Activated CD8-positive, alpha-beta T cell treated with anti-CD3 and anti-CD28 coated beads, Interleukin-2, amount 10 ng/mL, durations not matched to agents 7 days and 5 days (primary cell): ENCODE data around the gene HEATR5A. TPM values are rescaled to one million over a fixed set of nuclear protein-coding genes. Genes with fewer than 3 reads are reported as not detected.
"Not testable (repeated sequence)": the region's sequence is repeated elsewhere in the genome, so short reads cannot be mapped to it uniquely, and the experiment has no call there.

Experiments
- ATAC-seq: fragments of 150-1000 bp; cut with Tn5 transposase; one replicate; pipeline ENCODE4 v1.10.0; 2021; ENCODE audit warnings: moderate library complexity
- CTCF ChIA-PET: fragments of 350-600 bp; sonication (Branson Sonifier 250); formaldehyde crosslinking; loops from one replicate; lab custom pipeline; 2021; ENCODE audit warnings: antibody characterized with exemption; lab: Charles Lee
- POLR2A ChIA-PET: fragments of 350-600 bp; sonication (Branson Sonifier 250); formaldehyde crosslinking; loops from one replicate; lab custom pipeline; 2021; ENCODE audit warnings: antibody characterized with exemption; lab: Charles Lee
- DNase-seq: peaks from one replicate; pipeline ENCODE4 v3.0.0-alpha.2; 2020
- H3K27ac Mint-ChIP-seq: one replicate; pipeline ENCODE4 v1.8.0; 2021; ENCODE audit warnings: mild to moderate bottlenecking, mixed read lengths
- H3K27me3 Mint-ChIP-seq: one replicate; pipeline ENCODE4 v1.8.0; 2021; ENCODE audit warnings: low read depth, mixed read lengths
- H3K36me3 Mint-ChIP-seq: one replicate; pipeline ENCODE4 v1.8.0; 2021; ENCODE audit warnings: low read depth, mixed read lengths
- H3K4me1 Mint-ChIP-seq: one replicate; pipeline ENCODE4 v1.8.0; 2021; ENCODE audit warnings: low read depth, mixed read lengths
- H3K4me3 Mint-ChIP-seq: one replicate; pipeline ENCODE4 v1.8.0; 2021; ENCODE audit warnings: mild to moderate bottlenecking, mixed read lengths
- H3K9me3 Mint-ChIP-seq: one replicate; pipeline ENCODE4 v1.8.0; 2022; ENCODE audit warnings: mixed read lengths; ENCODE audit not compliant: insufficient read depth
- total RNA-seq, 2 experiments: library from RNA; stranded (reverse); gene quantifications; one replicate each; pipeline ENCODE4 v1.2.3, GENCODE V29; 2021

Gene HEATR5A
- total RNA-seq, 2 experiments from 2014 or later = 8.5 to 9.4 TPM

DNA sequence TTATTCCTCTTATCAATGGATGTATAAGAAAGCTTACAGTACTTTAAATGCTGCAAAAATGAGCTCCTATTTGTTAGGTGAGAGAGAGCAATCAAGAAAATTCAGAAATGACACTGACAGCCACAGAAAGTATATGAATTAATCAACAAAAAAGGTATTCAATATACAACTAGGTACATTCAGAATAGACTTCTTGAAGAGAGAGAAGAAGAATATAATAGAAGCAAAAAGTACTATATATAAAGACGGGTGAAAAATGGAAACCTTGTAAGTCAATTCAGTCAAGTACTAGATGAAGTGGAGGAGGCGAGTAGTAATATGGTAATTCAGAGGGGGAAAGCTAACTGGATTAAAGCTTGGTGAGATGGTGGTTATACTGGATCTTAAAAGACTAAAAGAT lies 74.3 kb downstream of the HEATR5A start:
- no peak for DNase-seq
- POLR2A ChIA-PET = no interaction called here
- CTCF ChIA-PET = interaction anchor here (2.5 kb wide), 1 partner anchor 9 kb away, joined by 7 read pairs; no protein-coding TSS in a partner anchor
- H3K27me3 Mint-ChIP-seq = no peaks in the 10 kb centered on the region
- peaks cover 3% of the 10 kb centered on the region for H3K36me3 Mint-ChIP-seq
- H3K9me3 Mint-ChIP-seq = no peaks in the 10 kb centered on the region
- H3K4me3 Mint-ChIP-seq = no peak overlapping the region
- H3K27ac Mint-ChIP-seq = no peak overlapping the region
- no peaks in the 10 kb centered on the region for H3K4me1 Mint-ChIP-seq
- no peak for ATAC-seq

DNA sequence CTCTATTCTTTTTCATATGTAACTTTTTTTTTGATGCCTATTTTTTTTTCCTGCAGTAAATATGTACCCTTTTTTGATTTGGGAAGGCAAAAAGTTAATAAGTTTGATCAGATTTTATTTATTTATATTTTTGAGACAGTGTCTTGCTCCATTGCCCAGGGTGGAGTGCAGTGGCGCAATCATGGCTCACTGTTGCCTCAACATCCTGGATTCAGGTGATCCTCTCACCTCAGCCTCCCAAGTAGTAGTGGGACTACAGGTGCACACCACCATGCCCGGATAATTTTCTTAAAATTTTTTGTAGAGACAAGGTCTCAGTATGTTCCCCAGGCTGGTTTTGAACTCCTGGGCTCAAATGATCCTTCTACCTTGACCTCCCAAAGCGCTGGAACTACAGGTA lies 79.1 kb downstream of the HEATR5A start:
- DNase-seq (no peak), ATAC-seq (no peak)
- Mint-ChIP-seq H3K4me1 (no peaks in the 10 kb centered on the region), H3K36me3 (peaks cover 3% of the 10 kb centered on the region), H3K4me3 (no peak overlapping the region), H3K27ac (no peak overlapping the region), H3K27me3 (no peaks in the 10 kb centered on the region), H3K9me3 (no peaks in the 10 kb centered on the region)
- ChIA-PET CTCF (interaction anchor here (1.0 kb wide), 1 partner anchor 54 kb away, joined by 3 read pairs; no protein-coding TSS in a partner anchor), POLR2A (no interaction called here)

DNA sequence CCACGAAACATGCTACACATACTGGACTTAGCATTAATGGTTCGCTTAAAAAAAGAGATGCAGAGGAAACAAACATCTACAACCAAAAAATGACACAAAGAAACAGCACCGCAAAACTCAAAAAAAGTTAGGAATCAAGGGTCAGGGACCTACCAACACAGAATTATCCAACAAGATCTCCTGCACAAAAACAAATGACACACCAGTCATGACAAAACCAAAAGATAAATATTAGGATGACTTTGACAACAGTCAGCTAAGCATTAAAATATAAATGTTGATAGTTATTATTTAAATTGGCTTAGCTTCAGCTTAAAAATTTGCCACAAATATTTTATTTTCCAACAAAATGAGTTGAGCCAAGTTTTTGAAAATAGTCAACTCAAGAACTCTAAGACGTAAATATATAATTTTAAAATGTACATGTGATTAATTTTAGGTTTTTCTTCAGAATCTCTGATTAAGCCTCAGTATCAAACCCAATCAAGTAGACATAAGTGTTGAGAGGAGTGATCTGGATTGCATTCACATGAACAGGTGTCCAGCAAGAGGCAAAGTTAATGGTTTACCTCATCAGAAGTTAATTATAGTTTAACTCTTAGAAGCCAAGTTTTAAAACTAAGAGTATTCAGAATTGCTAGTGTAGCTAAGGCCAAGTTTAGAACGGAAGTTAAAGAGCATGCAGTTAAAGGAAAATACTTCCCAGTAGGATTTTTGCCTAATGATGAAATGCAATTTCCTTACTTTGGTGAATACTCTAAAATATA lies 79.9 kb downstream of the HEATR5A start:
- no peaks in the 10 kb centered on the region for H3K9me3 Mint-ChIP-seq
- POLR2A ChIA-PET = no interaction called here
- CTCF ChIA-PET = interaction anchor here (1.0 kb wide), 1 partner anchor 55 kb away, joined by 3 read pairs; no protein-coding TSS in a partner anchor

DNA sequence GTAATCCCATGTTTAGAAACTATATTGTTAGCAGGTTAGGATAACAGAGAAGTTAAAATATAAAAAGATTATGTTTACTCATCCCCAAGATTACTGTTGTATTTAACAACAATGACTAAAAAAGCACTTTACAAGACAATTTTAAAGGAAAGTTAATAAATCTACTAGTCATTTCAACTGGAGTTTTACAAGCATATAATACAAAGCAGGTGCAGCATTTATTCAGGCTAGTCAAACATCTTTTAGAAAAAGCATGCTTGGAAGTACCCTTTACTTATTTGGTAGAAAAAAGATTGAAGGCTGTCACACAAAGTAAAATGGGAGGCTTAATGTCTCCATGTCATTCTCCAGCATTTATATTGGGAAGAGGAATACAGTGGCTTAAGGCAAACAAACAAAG lies 80.6 kb downstream of the HEATR5A start:
- POLR2A ChIA-PET = no interaction called here
- no peaks in the 10 kb centered on the region for H3K4me1 Mint-ChIP-seq
- H3K27ac Mint-ChIP-seq = no peak overlapping the region
- no peak for ATAC-seq
- H3K4me3 Mint-ChIP-seq = no peak overlapping the region
- CTCF ChIA-PET = no interaction called here
- H3K27me3 Mint-ChIP-seq = no peaks in the 10 kb centered on the region
- DNase-seq = no peak
- peaks cover 3% of the 10 kb centered on the region for H3K36me3 Mint-ChIP-seq
- no peaks in the 10 kb centered on the region for H3K9me3 Mint-ChIP-seq

More for the DNA sequence above, 79.9 kb downstream of the HEATR5A start:
- DNase-seq (no peak), ATAC-seq (no peak)
- H3K4me3 Mint-ChIP-seq = no peak overlapping the region
- H3K27ac Mint-ChIP-seq = no peak overlapping the region
- H3K27me3 Mint-ChIP-seq = no peaks in the 10 kb centered on the region
- no peaks in the 10 kb centered on the region for H3K4me1 Mint-ChIP-seq
- peaks cover 3% of the 10 kb centered on the region for H3K36me3 Mint-ChIP-seq

DNA sequence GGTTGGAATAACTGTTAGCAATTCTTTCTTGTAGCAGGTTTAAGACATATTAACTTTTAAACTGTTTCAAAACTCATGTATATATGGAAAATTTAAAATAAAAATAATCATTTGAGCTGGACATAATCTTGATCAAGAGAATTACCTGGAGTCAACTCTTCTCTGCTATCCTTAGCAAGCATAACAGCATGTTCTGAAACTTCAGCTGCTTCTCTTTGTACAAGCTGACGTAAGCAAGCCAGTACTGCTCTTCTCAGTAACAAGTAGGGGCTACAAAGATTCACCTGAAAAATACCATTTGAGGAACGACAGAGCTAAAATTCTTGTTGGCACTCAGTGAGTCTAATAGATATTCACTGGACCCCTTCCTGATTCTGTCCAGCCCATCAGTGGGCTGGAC lies 83.0 kb downstream of the HEATR5A start:
- no peaks in the 10 kb centered on the region for H3K9me3 Mint-ChIP-seq
- ATAC-seq = no peak
- no peak for DNase-seq
- ChIA-PET POLR2A (no interaction called here), CTCF (no interaction called here)
- no peak overlapping the region for H3K27ac Mint-ChIP-seq
- H3K4me3 Mint-ChIP-seq = no peak overlapping the region
- H3K4me1 Mint-ChIP-seq = no peaks in the 10 kb centered on the region
- H3K36me3 Mint-ChIP-seq = peaks cover 2% of the 10 kb centered on the region
- H3K27me3 Mint-ChIP-seq = no peaks in the 10 kb centered on the region

DNA sequence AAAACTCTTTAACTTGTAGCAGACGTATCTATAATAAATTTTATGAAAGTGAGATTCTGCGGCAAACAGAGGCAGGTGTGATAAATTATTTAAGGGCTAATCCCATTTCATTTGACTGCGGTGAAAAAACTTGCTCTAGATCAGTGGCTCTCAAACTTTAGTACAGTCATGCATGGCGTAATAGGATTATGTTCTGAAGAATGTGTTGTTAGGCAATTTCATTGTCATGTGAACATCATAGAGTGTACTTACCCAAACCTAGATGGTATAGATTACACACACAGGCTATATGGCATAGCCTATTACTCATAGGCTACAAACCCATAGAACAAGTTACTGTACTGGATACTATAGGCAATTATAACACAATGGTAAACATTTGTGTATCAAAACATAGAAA lies 83.7 kb downstream of the HEATR5A start:
- CTCF ChIA-PET = interaction anchor here (1.2 kb wide), 1 partner anchor 11 kb away, joined by 3 read pairs; no protein-coding TSS in a partner anchor
- Mint-ChIP-seq H3K4me1 (no peaks in the 10 kb centered on the region), H3K27ac (no peak overlapping the region), H3K4me3 (no peak overlapping the region), H3K27me3 (no peaks in the 10 kb centered on the region), H3K36me3 (peaks cover 5% of the 10 kb centered on the region), H3K9me3 (no peaks in the 10 kb centered on the region)
- DNase-seq (no peak), ATAC-seq (no peak)
- POLR2A ChIA-PET = no interaction called here

DNA sequence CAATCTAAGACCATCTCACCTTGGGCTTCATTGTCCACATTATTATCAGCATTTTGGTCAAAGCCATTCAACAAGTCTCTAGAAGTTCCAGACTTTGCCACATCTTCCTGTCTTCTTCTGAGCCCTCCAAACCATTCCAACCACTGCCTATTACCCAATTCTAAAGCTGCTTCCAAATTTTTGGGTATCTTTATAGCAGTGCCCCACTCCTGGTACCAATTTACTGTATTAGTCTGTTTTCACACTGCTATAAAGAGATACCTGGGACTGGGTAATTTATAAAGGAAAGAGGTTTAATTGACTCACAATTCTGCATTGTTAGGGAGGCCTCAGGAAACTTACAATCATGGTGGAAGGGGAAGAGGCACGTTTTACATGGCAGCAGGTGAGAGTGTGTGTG lies 89.0 kb downstream of the HEATR5A start:
- ATAC-seq, DNase-seq, H3K9me3 Mint-ChIP-seq, H3K27me3 Mint-ChIP-seq, H3K4me3 Mint-ChIP-seq, H3K4me1 Mint-ChIP-seq, POLR2A ChIA-PET, CTCF ChIA-PET, H3K27ac Mint-ChIP-seq: not testable (repeated sequence)
- H3K36me3 Mint-ChIP-seq = peaks cover 13% of the 10 kb centered on the region

DNA sequence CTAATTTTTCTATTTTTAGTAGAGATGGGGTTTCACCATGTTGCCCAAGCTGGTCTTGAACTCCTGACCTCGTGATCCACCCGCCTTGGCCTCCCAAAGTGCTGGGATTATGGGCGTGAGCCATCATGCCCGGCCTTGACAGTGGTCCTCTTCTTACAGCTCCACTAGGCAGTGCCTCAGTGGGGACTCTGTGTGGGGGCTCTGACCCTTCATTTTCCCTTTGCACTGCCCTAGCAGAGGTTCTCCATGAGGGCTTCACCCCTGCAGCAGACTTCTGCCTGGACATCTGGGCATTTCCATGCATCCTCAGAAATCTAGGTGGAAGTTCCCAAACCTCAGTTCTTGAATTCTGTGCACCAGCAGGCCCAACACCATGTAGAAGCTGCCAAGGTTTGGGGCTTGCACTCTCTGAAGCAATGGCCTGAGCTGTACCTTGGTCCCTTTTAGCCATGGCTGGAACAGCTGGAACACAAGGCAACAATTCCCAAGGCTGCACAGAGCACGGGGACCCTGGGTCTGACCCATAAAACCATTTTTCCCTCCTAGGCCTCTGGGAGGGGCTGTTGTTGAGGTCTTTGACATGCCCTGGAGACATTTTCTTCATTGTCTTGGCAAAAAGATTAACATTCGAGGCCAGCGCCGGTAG lies 90.4 kb downstream of the HEATR5A start:
- POLR2A ChIA-PET, H3K9me3 Mint-ChIP-seq, H3K4me1 Mint-ChIP-seq, H3K27ac Mint-ChIP-seq, CTCF ChIA-PET, H3K4me3 Mint-ChIP-seq, ATAC-seq, H3K27me3 Mint-ChIP-seq, DNase-seq: not testable (repeated sequence)
- peaks cover 13% of the 10 kb centered on the region for H3K36me3 Mint-ChIP-seq

DNA sequence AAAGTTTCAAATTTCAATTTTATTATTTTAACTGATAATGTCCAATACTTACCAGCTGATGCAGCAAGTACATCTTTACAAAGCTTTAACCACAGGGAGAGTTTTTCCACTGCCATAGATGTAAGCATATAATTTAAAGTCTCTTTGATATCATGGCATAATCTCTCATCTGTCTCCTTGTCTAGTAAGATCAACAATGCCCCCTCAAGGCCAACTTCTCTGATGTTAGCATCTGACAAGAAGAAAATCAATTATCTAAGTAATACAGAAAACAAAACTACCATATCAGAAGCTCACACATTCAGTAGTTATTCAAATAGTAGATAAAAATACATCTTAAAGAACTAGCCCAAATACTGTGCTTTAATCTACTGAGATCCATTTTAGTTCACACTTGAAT lies 94.2 kb downstream of the HEATR5A start:
- Mint-ChIP-seq H3K27ac (no peak overlapping the region), H3K4me3 (no peak overlapping the region), H3K27me3 (no peaks in the 10 kb centered on the region), H3K36me3 (peaks cover 4% of the 10 kb centered on the region), H3K4me1 (no peaks in the 10 kb centered on the region), H3K9me3 (peaks cover under 1% of the 10 kb centered on the region)
- ChIA-PET CTCF (interaction anchor here (0.9 to 1.2 kb wide), 4 partner anchors 10 to 120 kb away, joined by 3 read pairs; no protein-coding TSS in a partner anchor), POLR2A (no interaction called here)
- DNase-seq = peak; percentile 23
- no peak for ATAC-seq

DNA sequence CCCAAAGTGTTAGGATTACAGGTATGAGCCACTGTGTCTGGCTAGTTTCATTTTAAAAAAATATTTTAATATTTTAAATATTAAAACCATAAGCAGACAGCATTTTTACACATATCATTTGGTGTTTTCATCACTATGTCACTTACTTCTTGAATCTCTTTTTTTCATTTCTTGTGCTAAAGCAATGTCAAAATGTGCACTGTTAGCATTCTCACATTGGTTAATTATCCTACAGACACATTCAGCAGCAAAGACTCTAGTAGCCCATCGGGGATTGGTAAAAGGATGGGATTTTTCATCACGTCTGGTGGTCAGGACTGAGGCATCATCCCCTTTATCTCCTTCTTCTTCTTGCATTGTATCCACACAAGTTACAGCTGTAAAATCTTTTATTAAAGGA lies 96.9 kb downstream of the HEATR5A start:
- H3K4me1 Mint-ChIP-seq = no peaks in the 10 kb centered on the region
- POLR2A ChIA-PET = no interaction called here

DNA sequence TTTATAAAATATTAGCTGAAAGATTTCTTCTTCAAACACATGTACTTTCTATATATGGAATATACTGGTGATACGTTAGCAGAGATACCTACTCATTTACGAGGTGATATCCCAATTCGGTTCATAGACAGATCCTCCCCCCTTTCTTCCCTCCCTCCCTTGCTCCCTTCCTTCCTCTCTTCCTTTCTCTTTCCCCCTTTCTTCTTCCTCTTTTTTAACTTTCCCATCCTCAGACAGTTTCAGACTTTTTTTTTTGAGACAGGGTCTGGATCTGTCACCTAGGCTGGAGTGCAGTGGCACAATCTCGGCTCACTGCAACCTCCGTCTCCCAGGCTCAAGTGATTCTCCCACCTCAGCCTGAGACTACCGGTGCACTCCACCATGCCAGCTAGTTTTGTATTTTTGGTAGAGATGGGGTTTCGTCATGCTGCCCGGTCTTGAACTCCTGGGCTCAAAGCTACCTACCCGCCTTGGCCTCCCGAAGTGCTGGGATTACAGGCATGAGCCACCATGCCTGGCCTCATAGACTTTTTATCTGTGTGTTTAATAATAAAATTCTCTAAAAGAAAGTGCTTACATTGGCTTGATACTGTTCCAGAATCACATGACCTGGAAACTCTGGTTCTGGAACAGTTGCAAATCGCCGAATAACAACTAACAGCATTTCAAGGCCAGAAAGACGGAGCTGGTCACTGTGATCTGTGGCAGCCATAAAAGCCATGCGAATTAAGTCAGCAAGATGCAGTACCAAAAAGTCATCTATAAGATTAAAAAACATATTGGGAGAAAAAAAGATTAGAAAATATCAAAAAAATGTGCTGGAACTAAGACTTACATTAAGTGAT lies 99.2 kb downstream of the HEATR5A start:
- Mint-ChIP-seq H3K4me1 (no peaks in the 10 kb centered on the region), H3K36me3 (no peaks in the 10 kb centered on the region), H3K9me3 (no peaks in the 10 kb centered on the region), H3K4me3 (no peak overlapping the region), H3K27ac (no peak overlapping the region), H3K27me3 (no peaks in the 10 kb centered on the region)
- POLR2A ChIA-PET = interaction anchor here (0.6 kb wide), 1 partner anchor 653 kb away, joined by 3 read pairs; no protein-coding TSS in a partner anchor
- ATAC-seq (no peak), DNase-seq (no peak)
- CTCF ChIA-PET = interaction anchor here (1.0 kb wide), 1 partner anchor 12 kb away, joined by 6 read pairs; no protein-coding TSS in a partner anchor

More for the DNA sequence above, 96.9 kb downstream of the HEATR5A start:
- H3K9me3 Mint-ChIP-seq = no peaks in the 10 kb centered on the region
- no peaks in the 10 kb centered on the region for H3K36me3 Mint-ChIP-seq
- no peaks in the 10 kb centered on the region for H3K27me3 Mint-ChIP-seq
- ATAC-seq (no peak), DNase-seq (no peak)
- no peak overlapping the region for H3K27ac Mint-ChIP-seq
- CTCF ChIA-PET = no interaction called here
- H3K4me3 Mint-ChIP-seq = no peak overlapping the region
